ENCODE measurements around the gene SCN9A. TPM values are rescaled to one million over a fixed set of nuclear protein-coding genes. Genes with fewer than 3 reads are reported as not detected.

SCN9A gene
- total RNA-seq, 1 donor from 2014 or later: 8.4 TPM

- DNase-seq (ENCODE audit: low read depth): peak; percentile 48
- no peak for FAIRE-seq
- Histone ChIP-seq H3K27me3 (ENCODE audit: control insufficient read depth, insufficient read depth, low read length) (no peaks in the 10 kb centered on the region), H3K36me3 (ENCODE audit: control insufficient read depth, insufficient read depth, low read length) (no peaks in the 10 kb centered on the region), H3K4me3 (ENCODE audit: low read depth, low read length) (no peak overlapping the region)
- TF ChIP-seq CTCF (IDR thresholded peaks at IDR 0.05; ENCODE audit: insufficient read depth, low read length, severe bottlenecking): peak; percentile 56
These were observed 194.6 kb downstream of the SCN9A start for GRCh38 chr2:166180951-166181812.

- TF ChIP-seq CTCF (IDR thresholded peaks at IDR 0.05; ENCODE audit: insufficient read depth, low read length, severe bottlenecking): no peak
- DNase-seq (ENCODE audit: low read depth) (peak; percentile 39), FAIRE-seq (no peak)
These were observed 196.5 kb downstream of the SCN9A start for GRCh38 chr2:166179201-166179600.

GRCh38 chr2:166173263-166173662 is 202.5 kb downstream of the SCN9A start:
- Histone ChIP-seq H3K4me3 (ENCODE audit: low read depth, low read length) (no peak overlapping the region), H3K27me3 (ENCODE audit: control insufficient read depth, insufficient read depth, low read length) (no peaks in the 10 kb centered on the region), H3K36me3 (ENCODE audit: control insufficient read depth, insufficient read depth, low read length) (no peaks in the 10 kb centered on the region)
- no peak for TF ChIP-seq CTCF (IDR thresholded peaks at IDR 0.05; ENCODE audit: insufficient read depth, low read length, severe bottlenecking)
- FAIRE-seq (no peak), DNase-seq (ENCODE audit: low read depth) (no peak)

More at GRCh38 chr2:166179201-166179600, 196.5 kb downstream of the SCN9A start:
- Histone ChIP-seq H3K4me3 (ENCODE audit: low read depth, low read length) (no peak overlapping the region), H3K36me3 (ENCODE audit: control insufficient read depth, insufficient read depth, low read length) (no peaks in the 10 kb centered on the region), H3K27me3 (ENCODE audit: control insufficient read depth, insufficient read depth, low read length) (no peaks in the 10 kb centered on the region)

GRCh38 chr2:166171216-166171615 is 204.5 kb downstream of the SCN9A start:
- TF ChIP-seq CTCF (IDR thresholded peaks at IDR 0.05; ENCODE audit: insufficient read depth, low read length, severe bottlenecking): no peak
- no peak for FAIRE-seq
- Histone ChIP-seq H3K27me3 (ENCODE audit: control insufficient read depth, insufficient read depth, low read length) (no peaks in the 10 kb centered on the region), H3K36me3 (ENCODE audit: control insufficient read depth, insufficient read depth, low read length) (no peaks in the 10 kb centered on the region), H3K4me3 (ENCODE audit: low read depth, low read length) (no peak overlapping the region)
- DNase-seq (ENCODE audit: low read depth): no peak

GRCh38 chr2:166170356-166170755 is 205.4 kb downstream of the SCN9A start:
- Histone ChIP-seq H3K4me3 (ENCODE audit: low read depth, low read length) (no peak overlapping the region), H3K36me3 (ENCODE audit: control insufficient read depth, insufficient read depth, low read length) (no peaks in the 10 kb centered on the region), H3K27me3 (ENCODE audit: control insufficient read depth, insufficient read depth, low read length) (no peaks in the 10 kb centered on the region)
- FAIRE-seq: no peak
- peak; percentile 58 for DNase-seq (ENCODE audit: low read depth)
- TF ChIP-seq CTCF (IDR thresholded peaks at IDR 0.05; ENCODE audit: insufficient read depth, low read length, severe bottlenecking): no peak
